ENCODE measurements around the gene PSMC3. TPM values are rescaled to one million over a fixed set of nuclear protein-coding genes. Genes with fewer than 3 reads are reported as not detected.

The PSMC3 gene
- total RNA-seq, 1 experiment from 2014 or later = 165 TPM

GRCh38 chr11:47373876-47374719 is 52.1 kb downstream of the PSMC3 start:
- in situ Hi-C loops (cut with HindIII; ENCODE audit: low pct_unique_long_range_greater_than_20kb, low sequenced_read_pairs) = no loop called here
- peak; percentile 80 for DNase-seq (ENCODE audit: low read depth, low spot score)

- DNase-seq (ENCODE audit: low read depth, low spot score) = no peak
- in situ Hi-C loops (cut with HindIII; ENCODE audit: low pct_unique_long_range_greater_than_20kb, low sequenced_read_pairs) = no loop called here
Measured at GRCh38 chr11:47372422-47372821, 53.8 kb downstream of the PSMC3 start.

GRCh38 chr11:47369676-47370075 is 56.6 kb downstream of the PSMC3 start:
- in situ Hi-C loops (cut with HindIII; ENCODE audit: low pct_unique_long_range_greater_than_20kb, low sequenced_read_pairs) = no loop called here
- DNase-seq (ENCODE audit: low read depth, low spot score) = no peak

Small RNAs within 50 kb of the gene (small RNA-seq; reads per million reads assigned to genes)
- 0 reads per million in 2 experiments for gene MIR4487

Other genes starting within 250 kb of the PSMC3 start
- gene ARFGAP2, start 249.6 kb downstream of the PSMC3 start, total RNA-seq (2014; rRNA removed; shearing (Covaris generic)) = 61.7 and 62.9 TPM in 2 replicates
- gene PACSIN3, start 240.0 kb downstream of the PSMC3 start, total RNA-seq (2014; rRNA removed; shearing (Covaris generic)) = 33.7 and 36.3 TPM in 2 replicates
- 56.7 and 62.4 TPM in 2 replicates for gene DDB2, start 211.5 kb downstream of the PSMC3 start, total RNA-seq (2014; rRNA removed; shearing (Covaris generic))
- 38.8 and 44.8 TPM in 2 replicates for gene ACP2, start 177.6 kb downstream of the PSMC3 start, total RNA-seq (2014; rRNA removed; shearing (Covaris generic))
- gene NR1H3, start 168.4 kb downstream of the PSMC3 start, total RNA-seq (2014; rRNA removed; shearing (Covaris generic)) = 6.7 and 7.4 TPM in 2 replicates
- 15.7 and 16.2 TPM in 2 replicates for gene MADD, start 156.3 kb downstream of the PSMC3 start, total RNA-seq (2014; rRNA removed; shearing (Covaris generic))
- gene MYBPC3, start 73.7 kb downstream of the PSMC3 start, total RNA-seq (2014; rRNA removed; shearing (Covaris generic)) = not detected in 2 replicates
- gene SPI1, start 47.9 kb downstream of the PSMC3 start, total RNA-seq (2014; rRNA removed; shearing (Covaris generic)) = not detected in 2 replicates
- gene SLC39A13, start 17.8 kb downstream of the PSMC3 start, total RNA-seq (2014; rRNA removed; shearing (Covaris generic)) = 34.9 and 38.6 TPM in 2 replicates
- not detected in 2 replicates for gene RAPSN, start 22.7 kb upstream of the PSMC3 start, total RNA-seq (2014; rRNA removed; shearing (Covaris generic))
- gene CELF1, start 126.7 kb upstream of the PSMC3 start, total RNA-seq (2014; rRNA removed; shearing (Covaris generic)) = 86.7 and 95.1 TPM in 2 replicates
- 70.7 and 76.8 TPM in 2 replicates for gene PTPMT1, start 139.2 kb upstream of the PSMC3 start, total RNA-seq (2014; rRNA removed; shearing (Covaris generic))
- gene KBTBD4, start 152.5 kb upstream of the PSMC3 start, total RNA-seq (2014; rRNA removed; shearing (Covaris generic)) = 26.1 and 26.5 TPM in 2 replicates
- 134 and 156 TPM in 2 replicates for gene NDUFS3, start 152.6 kb upstream of the PSMC3 start, total RNA-seq (2014; rRNA removed; shearing (Covaris generic))
- gene FAM180B, start 160.2 kb upstream of the PSMC3 start, total RNA-seq (2014; rRNA removed; shearing (Covaris generic)) = 0.63 and 0.85 TPM in 2 replicates
- not detected in 2 replicates for gene C1QTNF4, start 168.0 kb upstream of the PSMC3 start, total RNA-seq (2014; rRNA removed; shearing (Covaris generic))
- 154 and 227 TPM in 2 replicates for gene MTCH2, start 216.1 kb upstream of the PSMC3 start, total RNA-seq (2014; rRNA removed; shearing (Covaris generic))

All from SK-MEL-5 (cell line).